T-helper 17 cell (primary cell): Measurements from ENCODE around the gene HPN. TPM values are rescaled to one million over a fixed set of nuclear protein-coding genes. Genes with fewer than 3 reads are reported as not detected.
"Not testable (repeated sequence)": the region's sequence is repeated elsewhere in the genome, so short reads cannot be mapped to it uniquely, and the experiment has no call there.

Experiments
- ATAC-seq: fragments of 150-1000 bp; cut with Tn5 transposase; 2 replicates; pipeline ENCODE4 v1.10.0; 2021; ENCODE audit warnings: mild to moderate bottlenecking, moderate library complexity
- DNase-seq, 3 donors: peaks; one replicate each; pipeline versions ENCODE4 v3.0.0 to v3.0.0-alpha.2; 2020 to 2021
- H3K9me3 ChIP-seq: one replicate; pipeline ENCODE4 v1.7.0; 2013; ENCODE audit warnings: low read length, mild to moderate bottlenecking; ENCODE audit not compliant: control insufficient read depth, poor library complexity, severe bottlenecking
- H3K27ac Mint-ChIP-seq: one replicate; pipeline ENCODE4 v1.8.0; 2022; ENCODE audit warnings: mild to moderate bottlenecking, moderate library complexity, mixed read lengths
- H3K27me3 Mint-ChIP-seq: one replicate; pipeline ENCODE4 v1.8.0; 2022; ENCODE audit warnings: mixed read lengths
- H3K36me3 Mint-ChIP-seq: one replicate; pipeline ENCODE4 v1.8.0; 2022; ENCODE audit warnings: low read depth, mixed read lengths
- H3K4me1 Mint-ChIP-seq: one replicate; pipeline ENCODE4 v1.8.0; 2022; ENCODE audit warnings: mild to moderate bottlenecking, mixed read lengths
- H3K4me3 Mint-ChIP-seq: one replicate; pipeline ENCODE4 v1.8.0; 2022; ENCODE audit warnings: mild to moderate bottlenecking, moderate library complexity, mixed read lengths
- total RNA-seq, 4 donors: library from RNA in 2 of 4; stranded (reverse) in 2 of 4; gene quantifications; one replicate each; pipeline ENCODE4 v1.2.3 and lab custom pipeline; 2022 to 2026

Gene HPN
- total RNA-seq, 2 donors from 2014 or later: 0.89 TPM; not detected in 1

GRCh38 chr19:35013820-35014754 lies 27.4 kb upstream of the HPN start:
- peak overlapping the region; percentile 98 for H3K27ac Mint-ChIP-seq
- no peaks in the 10 kb centered on the region for H3K27me3 Mint-ChIP-seq
- peaks cover 46% of the 10 kb centered on the region for H3K4me1 Mint-ChIP-seq
- peak overlapping the region; percentile 95 for H3K4me3 Mint-ChIP-seq
- DNase-seq: peak; percentile 36 to 63 (median 54)
- peaks cover 8% of the 10 kb centered on the region for H3K36me3 Mint-ChIP-seq
- no peaks in the 10 kb centered on the region for H3K9me3 ChIP-seq
- peak; percentile 82 for ATAC-seq

GRCh38 chr19:35014774-35015173 lies 26.7 kb upstream of the HPN start:
- not testable (repeated sequence) for H3K27me3 Mint-ChIP-seq, H3K9me3 ChIP-seq, ATAC-seq, DNase-seq
- Mint-ChIP-seq H3K4me3 (peak overlapping the region; percentile 95), H3K4me1 (peaks cover 46% of the 10 kb centered on the region), H3K27ac (peak overlapping the region; percentile 98), H3K36me3 (peaks cover 10% of the 10 kb centered on the region)

- Mint-ChIP-seq H3K4me3 (no peak overlapping the region), H3K27ac (peak overlapping the region; percentile 98), H3K36me3 (peaks cover 10% of the 10 kb centered on the region), H3K4me1 (peaks cover 43% of the 10 kb centered on the region), H3K27me3 (no peaks in the 10 kb centered on the region)
- no peaks in the 10 kb centered on the region for H3K9me3 ChIP-seq
- DNase-seq (no peak), ATAC-seq (no peak)
Measured at GRCh38 chr19:35015270-35015953, 26.1 kb upstream of the HPN start.

GRCh38 chr19:35015954-35016351 lies 25.6 kb upstream of the HPN start:
- DNase-seq (no peak), ATAC-seq (no peak)
- peak overlapping the region; percentile 98 for H3K27ac Mint-ChIP-seq
- no peaks in the 10 kb centered on the region for H3K9me3 ChIP-seq
- peaks cover 11% of the 10 kb centered on the region for H3K36me3 Mint-ChIP-seq
- H3K27me3 Mint-ChIP-seq: no peaks in the 10 kb centered on the region
- H3K4me3 Mint-ChIP-seq: no peak overlapping the region
- H3K4me1 Mint-ChIP-seq: peaks cover 44% of the 10 kb centered on the region

GRCh38 chr19:35017507-35017906 lies 24.0 kb upstream of the HPN start:
- Mint-ChIP-seq H3K27ac (peak overlapping the region; percentile 86), H3K4me3 (no peak overlapping the region), H3K27me3 (no peaks in the 10 kb centered on the region), H3K36me3 (peaks cover 13% of the 10 kb centered on the region), H3K4me1 (peaks cover 34% of the 10 kb centered on the region)
- no peaks in the 10 kb centered on the region for H3K9me3 ChIP-seq
- ATAC-seq: no peak
- no peak for DNase-seq

- Mint-ChIP-seq H3K36me3 (peaks cover 13% of the 10 kb centered on the region), H3K4me3 (no peak overlapping the region), H3K4me1 (peaks cover 27% of the 10 kb centered on the region), H3K27ac (peak overlapping the region; percentile 86), H3K27me3 (no peaks in the 10 kb centered on the region)
- ATAC-seq: no peak
- no peaks in the 10 kb centered on the region for H3K9me3 ChIP-seq
- DNase-seq: no peak
Measured at GRCh38 chr19:35018379-35018778, 23.1 kb upstream of the HPN start.

GRCh38 chr19:35019144-35019543 lies 22.4 kb upstream of the HPN start:
- no peak overlapping the region for H3K27ac Mint-ChIP-seq
- H3K27me3 Mint-ChIP-seq: no peaks in the 10 kb centered on the region
- no peak for ATAC-seq
- H3K4me1 Mint-ChIP-seq: peaks cover 21% of the 10 kb centered on the region
- no peak overlapping the region for H3K4me3 Mint-ChIP-seq
- no peak for DNase-seq
- no peaks in the 10 kb centered on the region for H3K9me3 ChIP-seq
- H3K36me3 Mint-ChIP-seq: peaks cover 13% of the 10 kb centered on the region

- peak overlapping the region; percentile 95 for H3K27ac Mint-ChIP-seq
- DNase-seq (no peak), ATAC-seq (no peak)
- no peaks in the 10 kb centered on the region for H3K27me3 Mint-ChIP-seq
- H3K36me3 Mint-ChIP-seq: peaks cover 13% of the 10 kb centered on the region
- H3K9me3 ChIP-seq: no peaks in the 10 kb centered on the region
- H3K4me3 Mint-ChIP-seq: no peak overlapping the region
- peaks cover 9% of the 10 kb centered on the region for H3K4me1 Mint-ChIP-seq
Measured at GRCh38 chr19:35021016-35021415, 20.5 kb upstream of the HPN start.

- DNase-seq (no peak), ATAC-seq (no peak)
- peaks cover 13% of the 10 kb centered on the region for H3K36me3 Mint-ChIP-seq
- H3K4me3 Mint-ChIP-seq: no peak overlapping the region
- no peak overlapping the region for H3K27ac Mint-ChIP-seq
- no peaks in the 10 kb centered on the region for H3K27me3 Mint-ChIP-seq
- H3K4me1 Mint-ChIP-seq: peaks cover 9% of the 10 kb centered on the region
- H3K9me3 ChIP-seq: no peaks in the 10 kb centered on the region
Measured at GRCh38 chr19:35021596-35021995, 19.9 kb upstream of the HPN start.

- H3K9me3 ChIP-seq: no peaks in the 10 kb centered on the region
- H3K36me3 Mint-ChIP-seq: peaks cover 11% of the 10 kb centered on the region
- peaks cover 7% of the 10 kb centered on the region for H3K4me1 Mint-ChIP-seq
- no peaks in the 10 kb centered on the region for H3K27me3 Mint-ChIP-seq
- no peak overlapping the region for H3K4me3 Mint-ChIP-seq
- DNase-seq (no peak), ATAC-seq (no peak)
- H3K27ac Mint-ChIP-seq: peak overlapping the region; percentile 70
Measured at GRCh38 chr19:35022460-35022859, 19.1 kb upstream of the HPN start.

GRCh38 chr19:35023428-35023827 lies 18.1 kb upstream of the HPN start:
- no peaks in the 10 kb centered on the region for H3K9me3 ChIP-seq
- ATAC-seq: no peak
- DNase-seq: no peak
- no peak overlapping the region for H3K27ac Mint-ChIP-seq
- peaks cover 10% of the 10 kb centered on the region for H3K36me3 Mint-ChIP-seq
- no peaks in the 10 kb centered on the region for H3K27me3 Mint-ChIP-seq
- peaks cover 9% of the 10 kb centered on the region for H3K4me1 Mint-ChIP-seq
- no peak overlapping the region for H3K4me3 Mint-ChIP-seq

GRCh38 chr19:35024095-35024494 lies 17.4 kb upstream of the HPN start:
- no peak for DNase-seq
- Mint-ChIP-seq H3K36me3 (peaks cover 8% of the 10 kb centered on the region), H3K4me1 (peaks cover 10% of the 10 kb centered on the region), H3K27ac (no peak overlapping the region), H3K27me3 (no peaks in the 10 kb centered on the region), H3K4me3 (no peak overlapping the region)
- no peak for ATAC-seq
- H3K9me3 ChIP-seq: no peaks in the 10 kb centered on the region

- peaks cover 1% of the 10 kb centered on the region for H3K36me3 Mint-ChIP-seq
- H3K9me3 ChIP-seq: no peaks in the 10 kb centered on the region
- no peak overlapping the region for H3K27ac Mint-ChIP-seq
- DNase-seq (no peak), ATAC-seq (no peak)
- H3K4me1 Mint-ChIP-seq: peaks cover 6% of the 10 kb centered on the region
- no peaks in the 10 kb centered on the region for H3K27me3 Mint-ChIP-seq
- H3K4me3 Mint-ChIP-seq: no peak overlapping the region
Measured at GRCh38 chr19:35025969-35026368, 15.6 kb upstream of the HPN start.
